CD4-positive, alpha-beta T cell treated with Interleukin-17A for 1 hour (primary cell): ENCODE results near the gene PLEKHM3.

ENCODE experiments used
- DNase-seq: peaks from one replicate; pipeline ENCODE4 v3.0.0-alpha.2; 2020

The PLEKHM3 gene

GRCh38 chr2:207991944-207992343 lies 33.4 kb downstream of the PLEKHM3 start:
- DNase-seq, result no peak

- no peak for DNase-seq
Observed at GRCh38 chr2:207990784-207991183, 34.5 kb downstream of the PLEKHM3 start.

- no peak for DNase-seq
Observed at GRCh38 chr2:207988975-207989374, 36.4 kb downstream of the PLEKHM3 start.

- no peak for DNase-seq
Observed at GRCh38 chr2:207987025-207987716, 38.2 kb downstream of the PLEKHM3 start.

GRCh38 chr2:207984765-207985480 lies 40.4 kb downstream of the PLEKHM3 start:
- no peak for DNase-seq

- DNase-seq, result peak; percentile 7
Observed at GRCh38 chr2:207983641-207984042, 41.7 kb downstream of the PLEKHM3 start.

- no peak for DNase-seq
Observed at GRCh38 chr2:207978177-207978948, 47.0 kb downstream of the PLEKHM3 start.

- no peak for DNase-seq
Observed at GRCh38 chr2:207975921-207976320, 49.4 kb downstream of the PLEKHM3 start.

- DNase-seq, result no peak
Observed at GRCh38 chr2:207974216-207974605, 51.1 kb downstream of the PLEKHM3 start.

- no peak for DNase-seq
Observed at GRCh38 chr2:207970826-207971180, 54.5 kb downstream of the PLEKHM3 start.

GRCh38 chr2:207970147-207970825 lies 55.0 kb downstream of the PLEKHM3 start:
- DNase-seq, result no peak

- DNase-seq, result no peak
Observed at GRCh38 chr2:207969249-207969648, 56.1 kb downstream of the PLEKHM3 start.

GRCh38 chr2:207967121-207967520 lies 58.2 kb downstream of the PLEKHM3 start:
- no peak for DNase-seq

GRCh38 chr2:207960911-207961310 lies 64.4 kb downstream of the PLEKHM3 start:
- DNase-seq, result no peak

GRCh38 chr2:207960090-207960489 lies 65.2 kb downstream of the PLEKHM3 start:
- DNase-seq, result no peak

GRCh38 chr2:207956771-207957170 lies 68.6 kb downstream of the PLEKHM3 start:
- DNase-seq, result no peak

- no peak for DNase-seq
Observed at GRCh38 chr2:207955456-207955855, 69.9 kb downstream of the PLEKHM3 start.

GRCh38 chr2:207953354-207953753 lies 72.0 kb downstream of the PLEKHM3 start:
- DNase-seq, result no peak

- no peak for DNase-seq
Observed at GRCh38 chr2:207952564-207953345, 72.6 kb downstream of the PLEKHM3 start.

GRCh38 chr2:207951734-207952470 lies 73.4 kb downstream of the PLEKHM3 start:
- no peak for DNase-seq

- DNase-seq, result no peak
Observed at GRCh38 chr2:207950761-207951114, 74.6 kb downstream of the PLEKHM3 start.
